Measurements from ENCODE around the gene GPX4. TPM values are rescaled to one million over a fixed set of nuclear protein-coding genes. Genes with fewer than 3 reads are reported as not detected.

The GPX4 gene
- total and polyA plus RNA-seq, 2 of the 13 experiments (the other 11 are each of a cell fraction or from before 2014, with no cell fraction given), result 535 to 613 TPM

DNA sequence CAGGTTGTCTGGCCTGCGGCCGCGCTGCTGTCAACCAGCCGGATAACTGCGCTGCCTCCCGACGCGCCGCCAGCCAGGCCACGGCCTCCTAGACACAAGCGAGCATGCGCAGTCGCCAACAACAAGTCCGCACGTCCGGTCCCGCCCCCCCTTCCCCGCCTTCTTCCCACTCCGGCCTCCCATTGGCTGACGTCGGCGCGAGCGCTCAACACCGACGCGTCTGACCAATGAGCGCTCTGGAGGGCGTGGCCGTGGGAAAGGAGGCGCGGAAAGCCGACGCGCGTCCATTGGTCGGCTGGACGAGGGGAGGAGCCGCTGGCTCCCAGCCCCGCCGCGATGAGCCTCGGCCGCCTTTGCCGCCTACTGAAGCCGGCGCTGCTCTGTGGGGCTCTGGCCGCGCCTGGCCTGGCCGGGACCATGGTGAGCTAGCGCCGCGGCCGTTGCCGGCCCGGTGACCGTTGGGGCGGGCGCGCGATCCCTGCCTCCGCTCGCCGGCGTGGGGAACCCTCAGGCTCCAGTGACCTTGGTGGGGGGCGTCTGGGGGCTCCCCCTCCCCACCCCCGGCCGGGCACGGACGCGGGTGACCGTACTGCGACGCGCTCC is at the start of gene GPX4 (continued):
- TF ChIP-seq BRF2 (CRISPR knock-in tag; IDR thresholded peaks at IDR 0.05) (peak; percentile 72), PAX8 (CRISPR knock-in tag; IDR thresholded peaks at IDR 0.05; ENCODE audit: borderline replicate concordance) (no peak), CCDC6 (CRISPR knock-in tag; IDR thresholded peaks at IDR 0.05) (peak; percentile 71; the same call in 1 of the 2 replicates), NFRKB (IDR thresholded peaks at IDR 0.05) (no peak), MAFK (conservative IDR thresholded peaks at IDR 0.05 in 1 of 2, IDR thresholded peaks at IDR 0.05 in 1 of 2; ENCODE audit: low read length in 2 of 2) (no peak), RXRB (CRISPR knock-in tag; IDR thresholded peaks at IDR 0.05; ENCODE audit: borderline replicate concordance) (no peak; the same call in 1 of the 2 replicates), ETV5 (CRISPR knock-in tag; IDR thresholded peaks at IDR 0.05; ENCODE audit: borderline replicate concordance) (peak; percentile 19; the same call in 1 of the 2 replicates), GPBP1L1 (CRISPR knock-in tag; IDR thresholded peaks at IDR 0.05) (no peak), SRSF1 (optimal IDR thresholded peaks at IDR 0.05; ENCODE audit: low read depth, low read length) (no peak), SMC3 (IDR thresholded peaks at IDR 0.05; ENCODE audit: low read length) (no peak), ZNF674 (CRISPR knock-in tag; IDR thresholded peaks at IDR 0.05; ENCODE audit: low read depth) (no peak), ZFP36 (IDR thresholded peaks at IDR 0.05; ENCODE audit: borderline replicate concordance, low read depth, low read length, partially characterized antibody) (no peak), REXO4 (CRISPR knock-in tag; IDR thresholded peaks at IDR 0.05; ENCODE audit: borderline replicate concordance) (no peak), ZNF280B (CRISPR knock-in tag; IDR thresholded peaks at IDR 0.05; ENCODE audit: borderline replicate concordance) (no peak; the same call in 1 of the 2 replicates), TFDP1 (CRISPR knock-in tag; IDR thresholded peaks at IDR 0.05; ENCODE audit: borderline replicate concordance) (peak; percentile 81; the same call in 1 of the 2 replicates), ZNF83 (CRISPR knock-in tag; IDR thresholded peaks at IDR 0.05; ENCODE audit: borderline replicate concordance) (no peak), ZNF136 (CRISPR knock-in tag; IDR thresholded peaks at IDR 0.05; ENCODE audit: low read depth) (no peak), ZNF703 (CRISPR knock-in tag; IDR thresholded peaks at IDR 0.05; ENCODE audit: borderline replicate concordance) (no peak; the same call in 1 of the 2 replicates), ZNF225 (CRISPR knock-in tag; IDR thresholded peaks at IDR 0.05) (no peak), ZBTB42 (CRISPR knock-in tag; IDR thresholded peaks at IDR 0.05) (0 out of 2 replicates have a peak, but pooled peaks have one; percentile 21), POLR2A (IDR thresholded peaks at IDR 0.05; ENCODE audit: insufficient read depth in 1 of 2, low read depth in 2 of 2, low read length in 2 of 2) (peak; percentile 95), ZFP90 (CRISPR knock-in tag; IDR thresholded peaks at IDR 0.05; ENCODE audit: borderline replicate concordance) (no peak; the same call in 1 of the 2 replicates), THAP11 (CRISPR knock-in tag; IDR thresholded peaks at IDR 0.05) (peak; percentile 72)
- TF ChIP-seq, protein P1, sequence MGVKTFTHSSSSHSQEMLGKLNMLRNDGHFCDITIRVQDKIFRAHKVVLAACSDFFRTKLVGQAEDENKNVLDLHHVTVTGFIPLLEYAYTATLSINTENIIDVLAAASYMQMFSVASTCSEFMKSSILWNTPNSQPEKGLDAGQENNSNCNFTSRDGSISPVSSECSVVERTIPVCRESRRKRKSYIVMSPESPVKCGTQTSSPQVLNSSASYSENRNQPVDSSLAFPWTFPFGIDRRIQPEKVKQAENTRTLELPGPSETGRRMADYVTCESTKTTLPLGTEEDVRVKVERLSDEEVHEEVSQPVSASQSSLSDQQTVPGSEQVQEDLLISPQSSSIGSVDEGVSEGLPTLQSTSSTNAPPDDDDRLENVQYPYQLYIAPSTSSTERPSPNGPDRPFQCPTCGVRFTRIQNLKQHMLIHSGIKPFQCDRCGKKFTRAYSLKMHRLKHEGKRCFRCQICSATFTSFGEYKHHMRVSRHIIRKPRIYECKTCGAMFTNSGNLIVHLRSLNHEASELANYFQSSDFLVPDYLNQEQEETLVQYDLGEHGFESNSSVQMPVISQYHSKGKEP (CRISPR knock-in tag; IDR thresholded peaks at IDR 0.05), result 0 out of 2 replicates have a peak, but pooled peaks have one; percentile 41
